HCT116 (cell line): ENCODE measurements around the gene RBM33. TPM values are rescaled to one million over a fixed set of nuclear protein-coding genes. Genes with fewer than 3 reads are reported as not detected.

Source experiments
- ATAC-seq: fragments of 200-7000 bp; cut with Tn5 transposase; 2 replicates; pipeline ENCODE4 v1.9.1; 2020; ENCODE audit warnings: mild to moderate bottlenecking, moderate library complexity
- BruUV-seq: library from RNA; stranded (reverse); fragments of 400-500 nt; replicated peaks from 2 replicates; lab custom pipeline; 2021; lab: Mats Ljungman, UMichigan
- CTCF ChIA-PET: fragments of 300-600 bp; sonication (Branson Sonifier 250); formaldehyde crosslinking; loops from one replicate; lab custom pipeline; 2021; ENCODE audit warnings: antibody characterized with exemption; lab: Charles Lee
- POLR2A ChIA-PET: fragments of 300-600, 350-600 bp; sonication (Branson Sonifier 250); formaldehyde crosslinking; loops from one replicate; lab custom pipeline; 2021; ENCODE audit warnings: antibody characterized with exemption; lab: Charles Lee
- RAD21 ChIA-PET, 2 experiments: fragments of 300-600 bp; sonication (Branson Sonifier 250); formaldehyde crosslinking; loops; one replicate each; lab custom pipeline; 2023; ENCODE audit warnings: low total read pairs in 2 of 2; ENCODE audit not compliant: uncharacterized antibody in 2 of 2, unreplicated experiment in 2 of 2, low non-redundant PET in 1 of 2; lab: Charles Lee
- DNase-seq: peaks from one replicate; pipeline ENCODE4 v3.0.0-alpha.2; 2010; ENCODE audit warnings: low read depth, low spot score
- H2AFZ ChIP-seq: fragments of 200-600 bp; shearing (Covaris generic), sonication (generic); 2 replicates; pipeline ENCODE4 v1.6.1; 2017; ENCODE audit warnings: low read depth, mixed run types, mixed read lengths, antibody characterized with exemption, low read length; ENCODE audit not compliant: poor library complexity, severe bottlenecking
- H3K27ac ChIP-seq: 2 replicates; pipeline ENCODE4 v1.5.1; 2012; ENCODE audit warnings: low read depth, low read length
- H3K27me3 ChIP-seq: fragments of 200-600 bp; sonication (generic); 2 replicates; pipeline ENCODE4 v1.6.1; 2016; ENCODE audit warnings: mixed run types, low read length, mixed read lengths; ENCODE audit not compliant: insufficient read depth
- H3K36me3 ChIP-seq, 2 experiments: fragments of 200-500 bp in 1 of 2; fragments of 200-600 bp in 1 of 2; sonication (Bioruptor generic) in 1 of 2; sonication (generic) in 1 of 2; 2 replicates each; pipeline versions ENCODE4 v1.5.1 to v1.6.1; 2014 to 2016; ENCODE audit warnings: low read length in 2 of 2, inconsistent platforms in 1 of 2, mixed read lengths in 1 of 2, mixed run types in 1 of 2; ENCODE audit not compliant: insufficient read depth in 2 of 2, control insufficient read depth in 1 of 2
- H3K4me1 ChIP-seq, 2 experiments: fragments of 200-600 bp in 1 of 2; sonication (generic) in 1 of 2; 2 replicates each; pipeline versions ENCODE4 v1.5.1 to v1.6.1; 2012 to 2017; ENCODE audit warnings: low read length in 2 of 2, inconsistent platforms in 1 of 2, mild to moderate bottlenecking in 1 of 2, mixed read lengths in 1 of 2, mixed run types in 1 of 2, moderate library complexity in 1 of 2; ENCODE audit not compliant: insufficient read depth in 2 of 2, control insufficient read depth in 1 of 2
- H3K4me2 ChIP-seq: fragments of 200-600 bp; sonication (generic); 2 replicates; pipeline ENCODE4 v1.6.1; 2017; ENCODE audit warnings: mixed run types, low read length, mixed read lengths
- H3K4me3 ChIP-seq, 2 experiments: fragments of 200-600 bp in 1 of 2; sonication (generic) in 1 of 2; replicated peaks in 1 of 2; 2 replicates each; pipeline ENCODE4 v1.5.1; 2011 to 2016; ENCODE audit warnings: low read length in 2 of 2, control low read depth in 1 of 2, low read depth in 1 of 2, mild to moderate bottlenecking in 1 of 2, mixed read lengths in 1 of 2, mixed run types in 1 of 2
- H3K79me2 ChIP-seq: fragments of 200-600 bp; sonication (generic); 2 replicates; pipeline ENCODE4 v1.6.1; 2017; ENCODE audit warnings: mild to moderate bottlenecking, mixed run types, low read length, moderate library complexity, mixed read lengths; ENCODE audit not compliant: insufficient read depth
- H3K9ac ChIP-seq: fragments of 200-600 bp; sonication (generic); 2 replicates; pipeline ENCODE4 v1.6.1; 2016; ENCODE audit warnings: low read length, mixed read lengths
- H3K9me2 ChIP-seq: fragments of 200-600 bp; sonication (generic), shearing (Covaris generic); 2 replicates; pipeline ENCODE4 v1.6.1; 2017; ENCODE audit warnings: mixed run types, mild to moderate bottlenecking, moderate library complexity; ENCODE audit not compliant: insufficient read depth
- H3K9me3 ChIP-seq, 2 experiments: fragments of 200-500 bp in 1 of 2; fragments of 200-600 bp in 1 of 2; sonication (Bioruptor generic) in 1 of 2; sonication (generic) in 1 of 2; 2 replicates each; pipeline ENCODE4 v1.6.1; 2014 to 2017; ENCODE audit warnings: low read length in 2 of 2, mixed read lengths in 2 of 2, inconsistent platforms in 1 of 2, low read depth in 1 of 2, mild to moderate bottlenecking in 1 of 2, mixed run types in 1 of 2, moderate library complexity in 1 of 2; ENCODE audit not compliant: control insufficient read depth in 1 of 2, insufficient read depth in 1 of 2
- H4K20me1 ChIP-seq: fragments of 200-600 bp; sonication (generic), shearing (Covaris generic); 2 replicates; pipeline ENCODE4 v1.6.1; 2017; ENCODE audit warnings: mixed run types, mild to moderate bottlenecking, moderate library complexity; ENCODE audit not compliant: insufficient read depth
- CBX3 ChIP-seq: IDR thresholded peaks from 2 replicates; pipeline ENCODE4 v1.6.1; 2012; ENCODE audit warnings: low read depth
- CEBPB ChIP-seq: IDR thresholded peaks from 2 replicates; pipeline ENCODE4 v1.6.1; 2012; ENCODE audit warnings: low read depth
- EGR1 ChIP-seq: IDR thresholded peaks from 2 replicates; pipeline ENCODE4 v1.6.1; 2012; ENCODE audit warnings: low read depth
- EZH2phosphoT487 ChIP-seq: fragments of 200-600 bp; IDR thresholded peaks from 2 replicates; pipeline ENCODE4 v1.6.1; 2018; ENCODE audit warnings: antibody characterized with exemption, borderline replicate concordance
- FOSL1 ChIP-seq: IDR thresholded peaks from 2 replicates; pipeline ENCODE4 v1.6.1; 2012; ENCODE audit warnings: low read depth
- POLR2A ChIP-seq: IDR thresholded peaks from 2 replicates; pipeline ENCODE4 v1.7.0; 2011; ENCODE audit warnings: borderline replicate concordance; ENCODE audit not compliant: insufficient read depth, insufficient read length; ENCODE audit errors: extremely low read depth
- SIN3A ChIP-seq: IDR thresholded peaks from 2 replicates; pipeline ENCODE4 v1.6.1; 2012; ENCODE audit warnings: low read depth
- SRF ChIP-seq: IDR thresholded peaks from 2 replicates; pipeline ENCODE4 v1.6.1; 2012; ENCODE audit warnings: low read depth
- TCF7L2 ChIP-seq: IDR thresholded peaks from 2 replicates; pipeline ENCODE4 v1.7.0; 2011; ENCODE audit warnings: borderline replicate concordance, inconsistent platforms; ENCODE audit not compliant: insufficient read depth, insufficient read length; ENCODE audit errors: extremely low read depth
- ZBTB33 ChIP-seq: IDR thresholded peaks from 2 replicates; pipeline ENCODE4 v1.6.1; 2011; ENCODE audit warnings: mild to moderate bottlenecking, low read length, moderate library complexity; ENCODE audit not compliant: insufficient replicate concordance; ENCODE audit errors: extremely low read depth
- intact Hi-C: fragments of 100-400 bp; cut with micrococcal nuclease; formaldehyde crosslinking; loops from 2 replicates; pipeline ENCODE4 v1.10.0; 2022
- total RNA-seq: library from RNA; stranded (reverse); gene quantifications from one replicate; pipeline ENCODE4 v1.2.1, GENCODE V29; 2021; ENCODE audit not compliant: unreplicated experiment
- TF ChIP-seq, protein P1 (sequence below): IDR thresholded peaks from 2 replicates; pipeline ENCODE4 v1.6.1; 2012; ENCODE audit warnings: low read depth
- TF ChIP-seq, protein P2 (sequence below), 3 experiments: fragments of 200-600 bp in 1 of 3; sonication (generic) in 1 of 3; IDR thresholded peaks in 2 of 3; conservative IDR thresholded peaks in 1 of 3; 2 replicates each; pipeline ENCODE4 v1.5.1; 2012 to 2017; ENCODE audit warnings: low read depth in 2 of 3, low read length in 2 of 3, antibody characterized with exemption in 1 of 3, borderline replicate concordance in 1 of 3, control low read depth in 1 of 3, mild to moderate bottlenecking in 1 of 3, mixed read lengths in 1 of 3, mixed run types in 1 of 3, moderate library complexity in 1 of 3; ENCODE audit not compliant: insufficient read depth in 1 of 3

RBM33 gene
- total RNA-seq, 1 experiment from 2014 or later = 64.3 TPM

DNA sequence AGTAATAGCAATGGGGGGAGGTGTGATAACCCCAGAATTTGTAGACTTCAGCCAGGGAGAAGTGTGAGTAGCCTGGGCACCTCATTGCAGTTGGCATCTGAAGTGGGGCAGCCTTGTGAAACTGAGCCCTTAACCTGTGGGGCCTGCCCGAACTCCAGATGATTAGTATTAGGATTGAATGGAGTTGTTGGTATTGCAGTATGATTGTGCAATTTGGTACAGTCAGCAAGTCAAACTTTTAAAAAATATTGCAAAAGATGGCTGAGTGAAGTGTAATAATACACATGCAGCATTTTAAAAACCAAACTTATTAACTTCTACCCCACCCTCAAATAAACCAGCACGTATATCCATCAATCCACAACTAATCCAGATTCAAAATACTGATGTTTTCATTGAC lies 9.3 kb downstream of the RBM33 start:
- no peak overlapping the region for H3K4me3 ChIP-seq
- DNase-seq (no peak), ATAC-seq (no peak)
- CTCF ChIA-PET = no interaction called here
- peaks cover 46% of the 10 kb centered on the region for H4K20me1 ChIP-seq
- POLR2A ChIA-PET = no interaction called here
- no peak overlapping the region for H3K27ac ChIP-seq
- H3K36me3 ChIP-seq = peaks cover 0 to 7% of the 10 kb centered on the region in 2 experiments; a peak in 1 of 4 replicates
- no peak overlapping the region for H3K4me2 ChIP-seq
- no TSS peak for BruUV-seq
- RAD21 ChIA-PET = no interaction called here
- H3K9ac ChIP-seq = no peak overlapping the region
- H3K9me2 ChIP-seq = no peaks in the 10 kb centered on the region
- 0 out of 2 replicates have a peak, but pooled peaks have one; percentile 30 for TF ChIP-seq CEBPB
- TF ChIP-seq, protein P1, sequence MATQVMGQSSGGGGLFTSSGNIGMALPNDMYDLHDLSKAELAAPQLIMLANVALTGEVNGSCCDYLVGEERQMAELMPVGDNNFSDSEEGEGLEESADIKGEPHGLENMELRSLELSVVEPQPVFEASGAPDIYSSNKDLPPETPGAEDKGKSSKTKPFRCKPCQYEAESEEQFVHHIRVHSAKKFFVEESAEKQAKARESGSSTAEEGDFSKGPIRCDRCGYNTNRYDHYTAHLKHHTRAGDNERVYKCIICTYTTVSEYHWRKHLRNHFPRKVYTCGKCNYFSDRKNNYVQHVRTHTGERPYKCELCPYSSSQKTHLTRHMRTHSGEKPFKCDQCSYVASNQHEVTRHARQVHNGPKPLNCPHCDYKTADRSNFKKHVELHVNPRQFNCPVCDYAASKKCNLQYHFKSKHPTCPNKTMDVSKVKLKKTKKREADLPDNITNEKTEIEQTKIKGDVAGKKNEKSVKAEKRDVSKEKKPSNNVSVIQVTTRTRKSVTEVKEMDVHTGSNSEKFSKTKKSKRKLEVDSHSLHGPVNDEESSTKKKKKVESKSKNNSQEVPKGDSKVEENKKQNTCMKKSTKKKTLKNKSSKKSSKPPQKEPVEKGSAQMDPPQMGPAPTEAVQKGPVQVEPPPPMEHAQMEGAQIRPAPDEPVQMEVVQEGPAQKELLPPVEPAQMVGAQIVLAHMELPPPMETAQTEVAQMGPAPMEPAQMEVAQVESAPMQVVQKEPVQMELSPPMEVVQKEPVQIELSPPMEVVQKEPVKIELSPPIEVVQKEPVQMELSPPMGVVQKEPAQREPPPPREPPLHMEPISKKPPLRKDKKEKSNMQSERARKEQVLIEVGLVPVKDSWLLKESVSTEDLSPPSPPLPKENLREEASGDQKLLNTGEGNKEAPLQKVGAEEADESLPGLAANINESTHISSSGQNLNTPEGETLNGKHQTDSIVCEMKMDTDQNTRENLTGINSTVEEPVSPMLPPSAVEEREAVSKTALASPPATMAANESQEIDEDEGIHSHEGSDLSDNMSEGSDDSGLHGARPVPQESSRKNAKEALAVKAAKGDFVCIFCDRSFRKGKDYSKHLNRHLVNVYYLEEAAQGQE = no peak
- intact Hi-C loops = no loop called here
- H2AFZ ChIP-seq = no peak overlapping the region
- peaks cover 100% of the 10 kb centered on the region for H3K79me2 ChIP-seq
- H3K27me3 ChIP-seq = no peaks in the 10 kb centered on the region
- no peaks in the 10 kb centered on the region for H3K4me1 ChIP-seq
- H3K9me3 ChIP-seq = 0 out of 4 replicates have a peak, but pooled peaks cover 0 to 1% of the 10 kb centered on the region in 2 experiments

DNA sequence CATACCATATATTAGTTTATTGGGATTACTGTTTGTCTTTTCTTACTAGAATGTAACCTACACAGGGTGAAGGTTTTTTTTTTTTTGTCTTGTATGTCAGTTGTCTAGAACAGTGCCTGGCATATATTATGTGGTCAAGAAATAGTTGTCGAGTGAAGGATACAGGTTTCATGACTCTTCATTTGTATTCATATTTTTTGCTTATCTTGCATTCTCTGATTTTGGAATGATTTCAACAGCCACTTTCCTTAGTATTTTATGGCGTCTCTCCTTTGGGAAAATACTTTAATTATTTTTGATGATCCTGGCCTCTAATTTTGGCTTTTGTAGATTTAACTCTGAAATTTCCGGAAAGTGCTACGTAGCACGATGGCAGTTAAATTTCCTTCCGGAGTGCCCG lies 12.4 kb downstream of the RBM33 start:
- no peak overlapping the region for H3K4me2 ChIP-seq
- no peaks in the 10 kb centered on the region for H3K36me3 ChIP-seq
- no peaks in the 10 kb centered on the region for H3K27me3 ChIP-seq
- ATAC-seq = no peak
- no peaks in the 10 kb centered on the region for H3K9me2 ChIP-seq
- BruUV-seq = no TSS peak
- H3K9ac ChIP-seq = no peak overlapping the region
- no peaks in the 10 kb centered on the region for H3K9me3 ChIP-seq
- POLR2A ChIA-PET = no interaction called here
- H3K4me1 ChIP-seq = peaks cover 5 to 12% of the 10 kb centered on the region in 2 experiments; a peak in 3 of 4 replicates
- peaks cover 100% of the 10 kb centered on the region for H3K79me2 ChIP-seq
- no peak overlapping the region for H2AFZ ChIP-seq
- H3K27ac ChIP-seq = no peak overlapping the region
- peaks cover 54% of the 10 kb centered on the region for H4K20me1 ChIP-seq
- TF ChIP-seq EZH2phosphoT487 (no peak), ZBTB33 (no peak), TCF7L2 (no peak), POLR2A (no peak), FOSL1 (no peak), SIN3A (no peak), CBX3 (no peak), EGR1 (no peak), SRF (no peak)
- TF ChIP-seq, protein P2, sequence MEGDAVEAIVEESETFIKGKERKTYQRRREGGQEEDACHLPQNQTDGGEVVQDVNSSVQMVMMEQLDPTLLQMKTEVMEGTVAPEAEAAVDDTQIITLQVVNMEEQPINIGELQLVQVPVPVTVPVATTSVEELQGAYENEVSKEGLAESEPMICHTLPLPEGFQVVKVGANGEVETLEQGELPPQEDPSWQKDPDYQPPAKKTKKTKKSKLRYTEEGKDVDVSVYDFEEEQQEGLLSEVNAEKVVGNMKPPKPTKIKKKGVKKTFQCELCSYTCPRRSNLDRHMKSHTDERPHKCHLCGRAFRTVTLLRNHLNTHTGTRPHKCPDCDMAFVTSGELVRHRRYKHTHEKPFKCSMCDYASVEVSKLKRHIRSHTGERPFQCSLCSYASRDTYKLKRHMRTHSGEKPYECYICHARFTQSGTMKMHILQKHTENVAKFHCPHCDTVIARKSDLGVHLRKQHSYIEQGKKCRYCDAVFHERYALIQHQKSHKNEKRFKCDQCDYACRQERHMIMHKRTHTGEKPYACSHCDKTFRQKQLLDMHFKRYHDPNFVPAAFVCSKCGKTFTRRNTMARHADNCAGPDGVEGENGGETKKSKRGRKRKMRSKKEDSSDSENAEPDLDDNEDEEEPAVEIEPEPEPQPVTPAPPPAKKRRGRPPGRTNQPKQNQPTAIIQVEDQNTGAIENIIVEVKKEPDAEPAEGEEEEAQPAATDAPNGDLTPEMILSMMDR (IDR thresholded peaks at IDR 0.05 in 2 of 3, conservative IDR thresholded peaks at IDR 0.05 in 1 of 3; ENCODE audit: borderline replicate concordance in 1 of 3, insufficient read depth in 1 of 3, low read depth in 2 of 3, low read length in 2 of 3) = no peak
- DNase-seq = no peak
- H3K4me3 ChIP-seq = no peak overlapping the region
- CTCF ChIA-PET = no interaction called here
- intact Hi-C loops = no loop called here
- RAD21 ChIA-PET = no interaction called here
